ENCODE results near the gene INSYN1.

DNA sequence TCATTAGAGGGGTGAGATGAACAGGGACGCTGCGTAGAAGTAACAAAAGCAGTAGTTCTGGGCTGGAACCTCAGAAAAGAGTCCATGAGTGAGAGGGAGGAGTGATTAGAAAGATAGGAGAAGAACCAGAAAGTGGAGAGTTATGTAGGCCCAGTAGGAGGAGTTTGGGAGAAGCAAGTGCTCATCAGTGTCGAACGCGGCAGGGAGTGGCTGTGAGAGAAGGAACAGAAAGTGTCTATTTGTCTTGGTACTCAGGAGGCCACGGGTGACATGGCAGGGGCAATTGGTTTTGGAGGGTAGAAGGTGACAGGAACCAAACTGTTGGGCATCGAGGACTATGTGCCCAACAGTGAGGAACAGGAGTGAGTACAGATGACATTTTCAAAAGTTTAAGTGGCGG, 1.3 kb upstream of the INSYN1 start:
- TF ChIP-seq POLR2A (IDR thresholded peaks at IDR 0.05; ENCODE audit: low read depth, low read length), result no peak
- TF ChIP-seq POLR2AphosphoS5 (IDR thresholded peaks at IDR 0.05; ENCODE audit: low read depth, low read length), result no peak
